T-cell (primary cell): ENCODE results near the gene CUX1. TPM values are rescaled to one million over a fixed set of nuclear protein-coding genes. Genes with fewer than 3 reads are reported as not detected.
A peak's percentile ranks its signal among the peaks of the same experiment; 100 is the strongest.

ENCODE experiments used
- ATAC-seq, 4 experiments: fragments of 200-7000 bp in 3 of 4; fragments of 150-1000 bp in 1 of 4; cut with Tn5 transposase; replicated peaks in 1 of 4; 1 replicate in 3 of 4; 2 replicates in 1 of 4; pipeline ENCODE4 v1.10.0; 2021; ENCODE audit warnings: moderate library complexity in 3 of 4, mild to moderate bottlenecking in 2 of 4, moderate number of reproducible peaks in 1 of 4
- CTCF ChIA-PET, 2 donors: fragments of 300-600 bp; sonication (Branson Sonifier 250); formaldehyde crosslinking; loops; one replicate each; lab custom pipeline; 2022; ENCODE audit warnings: antibody characterized with exemption in 2 of 2; lab: Charles Lee
- POLR2A ChIA-PET, 2 donors: fragments of 300-600 bp; sonication (Branson Sonifier 250); formaldehyde crosslinking; loops; one replicate each; lab custom pipeline; 2022; ENCODE audit warnings: antibody characterized with exemption in 2 of 2; lab: Charles Lee
- DNase-seq, 35 experiments: peaks; one replicate each; pipeline versions ENCODE4 v3.0.0 to v3.0.0-alpha.2; 2013 to 2023
- H3K27ac ChIP-seq: one replicate; pipeline ENCODE4 v1.5.1; 2013; ENCODE audit warnings: low read length
- H3K27me3 ChIP-seq, 2 experiments: replicated peaks in 1 of 2; 1 replicate in 1 of 2; 2 replicates in 1 of 2; pipeline versions ENCODE4 v1.6.1 to v1.7.0; 2013; ENCODE audit warnings: low read length in 1 of 2, mixed read lengths in 1 of 2; ENCODE audit not compliant: control insufficient read depth in 2 of 2, insufficient read depth in 2 of 2; ENCODE audit errors: extremely low read depth in 1 of 2
- H3K36me3 ChIP-seq, 2 donors: 1 replicate in 1 of 2; 2 replicates in 1 of 2; pipeline versions ENCODE4 v1.6.1 to v1.7.0; 2013; ENCODE audit warnings: low read length in 1 of 2; ENCODE audit not compliant: control insufficient read depth in 2 of 2, insufficient read depth in 1 of 2; ENCODE audit errors: extremely low read depth in 1 of 2
- H3K4me1 ChIP-seq, 2 experiments: 1 replicate in 1 of 2; 2 replicates in 1 of 2; pipeline versions ENCODE4 v1.6.1 to v1.7.0; 2013; ENCODE audit warnings: low read length in 2 of 2, mixed read lengths in 1 of 2; ENCODE audit not compliant: insufficient read depth in 2 of 2, control insufficient read depth in 1 of 2; ENCODE audit errors: extremely low read depth in 1 of 2
- H3K4me3 ChIP-seq, 2 donors: 1 replicate in 1 of 2; 2 replicates in 1 of 2; pipeline versions ENCODE4 v1.5.1 to v1.7.0; 2013; ENCODE audit warnings: mild to moderate bottlenecking in 2 of 2, low read length in 1 of 2, moderate library complexity in 1 of 2; ENCODE audit not compliant: control insufficient read depth in 1 of 2; ENCODE audit errors: extremely low read depth in 1 of 2
- H3K9me3 ChIP-seq: 2 replicates; pipeline ENCODE4 v1.7.0; 2013
- H3K27ac Mint-ChIP-seq, 2 donors: one replicate each; pipeline ENCODE4 v1.8.0; 2020 to 2021; ENCODE audit warnings: mild to moderate bottlenecking in 2 of 2, mixed read lengths in 2 of 2
- H3K27me3 Mint-ChIP-seq, 2 donors: one replicate each; pipeline ENCODE4 v1.8.0; 2021 to 2022; ENCODE audit warnings: mixed read lengths in 2 of 2
- H3K36me3 Mint-ChIP-seq: one replicate; pipeline ENCODE4 v1.8.0; 2021; ENCODE audit warnings: mixed read lengths
- H3K4me1 Mint-ChIP-seq, 3 donors: one replicate each; pipeline ENCODE4 v1.8.0; 2020 to 2022; ENCODE audit warnings: mixed read lengths in 3 of 3, mild to moderate bottlenecking in 1 of 3
- H3K4me3 Mint-ChIP-seq, 3 donors: one replicate each; pipeline ENCODE4 v1.8.0; 2020 to 2022; ENCODE audit warnings: mild to moderate bottlenecking in 3 of 3, mixed read lengths in 3 of 3, moderate library complexity in 3 of 3
- H3K9me3 Mint-ChIP-seq, 3 donors: one replicate each; pipeline ENCODE4 v1.8.0; 2020 to 2022; ENCODE audit warnings: mixed read lengths in 3 of 3
- WGBS: methylation state at CpG from one replicate; pipeline ENCODE4 v1.1.5; 2013; ENCODE audit warnings: missing lambda C conversion rate; ENCODE audit not compliant: insufficient coverage; 5-methylcytosine and 5-hydroxymethylcytosine counted together
- total RNA-seq, 35 experiments: library from RNA in 6 of 35; stranded (reverse) in 6 of 35; fragments of 120-200 nt in 1 of 35; gene quantifications; one replicate each; pipeline versions ENCODE4 v1.2.1 to v1.2.4 and lab custom pipeline; 2013 to 2026

Gene CUX1
- total RNA-seq, 5 donors from 2014 or later (not counting 1 experiment from before 2014, with no cell fraction given) = 36.9 to 50.2 (median 42.8) TPM

- POLR2A ChIA-PET = no interaction called here
- Mint-ChIP-seq H3K4me1 (peaks cover 9 to 13% (median 10%) of the 10 kb centered on the region in 3 donors), H3K27ac (no peak overlapping the region), H3K27me3 (no peaks in the 10 kb centered on the region), H3K4me3 (no peak overlapping the region), H3K36me3 (peaks cover 17% of the 10 kb centered on the region), H3K9me3 (peaks cover 0 to under 1% (median under 1%) of the 10 kb centered on the region in 3 donors)
- Histone ChIP-seq H3K27ac (no peak overlapping the region), H3K36me3 (no peaks in the 10 kb centered on the region), H3K27me3 (no peaks in the 10 kb centered on the region), H3K9me3 (no peaks in the 10 kb centered on the region), H3K4me3 (no peak overlapping the region), H3K4me1 (peaks cover 0 to 3% of the 10 kb centered on the region in 2 experiments)
- DNase-seq = no peak
- no peak for ATAC-seq
- CTCF ChIA-PET = interaction anchor here in 1 of 2 donors (0.6 kb wide), 1 partner anchor 392 kb away, joined by 6 read pairs; no protein-coding TSS in a partner anchor
- WGBS = no CpG with 5 or more reads among the region's 9 CpGs
Observed at GRCh38 chr7:102059524-102059923, 242.1 kb downstream of the CUX1 start.

- H3K4me3 Mint-ChIP-seq = no peak overlapping the region
- WGBS = 96% methylated on average over 9 of the region's 11 CpGs
- Histone ChIP-seq H3K27me3 (no peaks in the 10 kb centered on the region), H3K9me3 (no peaks in the 10 kb centered on the region), H3K4me3 (no peak overlapping the region), H3K4me1 (peaks cover 0 to 3% of the 10 kb centered on the region in 2 experiments), H3K27ac (no peak overlapping the region), H3K36me3 (peaks cover 0 to 2% of the 10 kb centered on the region in 2 donors)
- ChIA-PET CTCF (no interaction called here), POLR2A (no interaction called here)
- H3K36me3 Mint-ChIP-seq = peaks cover 14% of the 10 kb centered on the region
- no peak for DNase-seq
- no peak for ATAC-seq
- no peaks in the 10 kb centered on the region for H3K27me3 Mint-ChIP-seq
- H3K9me3 Mint-ChIP-seq = no peaks in the 10 kb centered on the region
- H3K27ac Mint-ChIP-seq = no peak overlapping the region
- H3K4me1 Mint-ChIP-seq = peaks cover 0 to 9% (median 7%) of the 10 kb centered on the region in 3 donors
Observed at GRCh38 chr7:102061354-102061945, 244.0 kb downstream of the CUX1 start.

- H3K9me3 Mint-ChIP-seq = no peaks in the 10 kb centered on the region
- Histone ChIP-seq H3K4me1 (peaks cover 0 to 3% of the 10 kb centered on the region in 2 experiments), H3K27ac (no peak overlapping the region), H3K9me3 (no peaks in the 10 kb centered on the region), H3K27me3 (no peaks in the 10 kb centered on the region), H3K36me3 (peaks cover 0 to 2% of the 10 kb centered on the region in 2 donors), H3K4me3 (no peak overlapping the region)
- WGBS = no CpG with 5 or more reads among the region's 8 CpGs
- DNase-seq = peak in 13 of 35 experiments; percentile 3 to 53 (median 8)
- no peak overlapping the region for H3K27ac Mint-ChIP-seq
- H3K36me3 Mint-ChIP-seq = peaks cover 19% of the 10 kb centered on the region
- ChIA-PET POLR2A (no interaction called here), CTCF (no interaction called here)
- no peaks in the 10 kb centered on the region for H3K27me3 Mint-ChIP-seq
- peak in 1 of 4 experiments; percentile 18 for ATAC-seq
- peaks cover 0 to 9% (median 7%) of the 10 kb centered on the region in 3 donors for H3K4me1 Mint-ChIP-seq
- no peak overlapping the region for H3K4me3 Mint-ChIP-seq
Observed at GRCh38 chr7:102061981-102062390, 244.6 kb downstream of the CUX1 start.

GRCh38 chr7:102063690-102064180, 246.3 kb downstream of the CUX1 start:
- Histone ChIP-seq H3K9me3 (no peaks in the 10 kb centered on the region), H3K4me3 (no peak overlapping the region), H3K4me1 (peaks cover 0 to 3% of the 10 kb centered on the region in 2 experiments), H3K27me3 (no peaks in the 10 kb centered on the region), H3K36me3 (peaks cover 0 to 2% of the 10 kb centered on the region in 2 donors), H3K27ac (no peak overlapping the region)
- 75% methylated on average over 6 of the region's 9 CpGs for WGBS
- ATAC-seq (no peak), DNase-seq (no peak)
- ChIA-PET CTCF (no interaction called here), POLR2A (no interaction called here)
- H3K36me3 Mint-ChIP-seq = peaks cover 21% of the 10 kb centered on the region
- no peak overlapping the region for H3K4me3 Mint-ChIP-seq
- H3K9me3 Mint-ChIP-seq = no peaks in the 10 kb centered on the region
- H3K4me1 Mint-ChIP-seq = peaks cover 0 to 9% (median 7%) of the 10 kb centered on the region in 3 donors
- no peak overlapping the region for H3K27ac Mint-ChIP-seq
- no peaks in the 10 kb centered on the region for H3K27me3 Mint-ChIP-seq

- DNase-seq = peak in 5 of 35 experiments; percentile 3 to 39 (median 10)
Observed at GRCh38 chr7:102064361-102065025, 247.1 kb downstream of the CUX1 start.

GRCh38 chr7:102065226-102065625, 247.8 kb downstream of the CUX1 start:
- no peak overlapping the region for H3K4me3 ChIP-seq
- DNase-seq (no peak), ATAC-seq (no peak)
- peaks cover 0 to 2% of the 10 kb centered on the region in 2 donors for H3K36me3 ChIP-seq
- Mint-ChIP-seq H3K4me1 (peaks cover 0 to 9% (median 7%) of the 10 kb centered on the region in 3 donors), H3K27me3 (no peaks in the 10 kb centered on the region), H3K9me3 (no peaks in the 10 kb centered on the region), H3K27ac (no peak overlapping the region), H3K4me3 (no peak overlapping the region), H3K36me3 (peaks cover 33% of the 10 kb centered on the region)
- ChIA-PET CTCF (no interaction called here), POLR2A (no interaction called here)
- 100% methylated on average over 2 of the region's 6 CpGs for WGBS
- H3K27ac ChIP-seq = no peak overlapping the region
- H3K4me1 ChIP-seq = peaks cover 0 to 3% of the 10 kb centered on the region in 2 experiments
- no peaks in the 10 kb centered on the region for H3K27me3 ChIP-seq
- no peaks in the 10 kb centered on the region for H3K9me3 ChIP-seq

More at GRCh38 chr7:102064361-102065025, 247.1 kb downstream of the CUX1 start:
- Histone ChIP-seq H3K4me1 (peaks cover 0 to 3% of the 10 kb centered on the region in 2 experiments), H3K9me3 (no peaks in the 10 kb centered on the region), H3K27ac (no peak overlapping the region), H3K4me3 (no peak overlapping the region), H3K36me3 (peaks cover 0 to 2% of the 10 kb centered on the region in 2 donors), H3K27me3 (no peaks in the 10 kb centered on the region)
- CTCF ChIA-PET = no interaction called here
- no peaks in the 10 kb centered on the region for H3K9me3 Mint-ChIP-seq
- no peaks in the 10 kb centered on the region for H3K27me3 Mint-ChIP-seq
- no peak overlapping the region for H3K27ac Mint-ChIP-seq
- peaks cover 27% of the 10 kb centered on the region for H3K36me3 Mint-ChIP-seq
- peaks cover 0 to 9% (median 7%) of the 10 kb centered on the region in 3 donors for H3K4me1 Mint-ChIP-seq
- ATAC-seq = no peak
- 92% methylated on average over 4 of the region's 12 CpGs for WGBS
- no peak overlapping the region for H3K4me3 Mint-ChIP-seq
- POLR2A ChIA-PET = no interaction called here
